HG03139 (cell line): ENCODE data around the gene ANGPTL4.
"Not testable (repeated sequence)": the region's sequence is repeated elsewhere in the genome, so short reads cannot be mapped to it uniquely, and the experiment has no call there.

ENCODE experiments used
- ATAC-seq: cut with Tn5 transposase; IDR thresholded peaks from one replicate; pipeline ENCODE4 v1.9.1; 2021; ENCODE audit not compliant: unreplicated experiment

The ANGPTL4 gene

GRCh38 chr19:8363803-8364771, at the start of gene ANGPTL4:
Gene ANGPTL4 (plus strand): TSS chr19:8364155. CDS start chr19:8364322, 167 bp downstream.
- no peak for ATAC-seq

GRCh38 chr19:8314981-8315640, 48.8 kb upstream of the ANGPTL4 start:
- not testable (repeated sequence) for ATAC-seq

GRCh38 chr19:8316351-8317125, 47.4 kb upstream of the ANGPTL4 start:
- no peak for ATAC-seq

GRCh38 chr19:8318835-8319234, 45.1 kb upstream of the ANGPTL4 start:
- ATAC-seq: not testable (repeated sequence)

- ATAC-seq: no peak
Observed at GRCh38 chr19:8319807-8320520, 44.0 kb upstream of the ANGPTL4 start.

- no peak for ATAC-seq
Observed at GRCh38 chr19:8320564-8321066, 43.3 kb upstream of the ANGPTL4 start.

GRCh38 chr19:8321067-8321985, 42.6 kb upstream of the ANGPTL4 start, which contains the start of the genes NDUFA7 and RPS28:
Gene NDUFA7 (minus strand): TSS chr19:8321375. CDS start chr19:8321358, 17 bp downstream.
Gene RPS28 (plus strand): TSS chr19:8321496. CDS start chr19:8321531, 35 bp downstream.
- ATAC-seq: peak; percentile 82

GRCh38 chr19:8321986-8322637, 41.8 kb upstream of the ANGPTL4 start:
- no peak for ATAC-seq

- ATAC-seq: no peak
Observed at GRCh38 chr19:8322638-8322997, 41.3 kb upstream of the ANGPTL4 start.

GRCh38 chr19:8323781-8324185, 40.2 kb upstream of the ANGPTL4 start:
- no peak for ATAC-seq

- ATAC-seq: no peak
Observed at GRCh38 chr19:8324186-8325050, 39.5 kb upstream of the ANGPTL4 start.

GRCh38 chr19:8325454-8325853, 38.5 kb upstream of the ANGPTL4 start:
- ATAC-seq: no peak

GRCh38 chr19:8329996-8330395, 34.0 kb upstream of the ANGPTL4 start:
- ATAC-seq: no peak

- no peak for ATAC-seq
Observed at GRCh38 chr19:8331263-8331845, 32.6 kb upstream of the ANGPTL4 start.

- no peak for ATAC-seq
Observed at GRCh38 chr19:8332976-8333766, 30.8 kb upstream of the ANGPTL4 start.

- ATAC-seq: no peak
Observed at GRCh38 chr19:8333767-8334457, 30.0 kb upstream of the ANGPTL4 start.
